Osteoblast (primary cell): ENCODE results near the gene KRTAP10-4. TPM values are rescaled to one million over a fixed set of nuclear protein-coding genes. Genes with fewer than 3 reads are reported as not detected.

Source experiments
- DNase-seq: peaks from one replicate; pipeline ENCODE4 v3.0.0; 2011; ENCODE audit warnings: low spot score, mixed read lengths; ENCODE audit not compliant: insufficient read length; ENCODE audit errors: missing footprints
- H2AFZ ChIP-seq: 2 replicates; pipeline ENCODE4 v1.6.0; 2011; ENCODE audit warnings: mild to moderate bottlenecking, low read length
- H3K27ac ChIP-seq: 2 replicates; pipeline ENCODE4 v1.5.1; 2011; ENCODE audit warnings: mild to moderate bottlenecking, low read depth, low read length, moderate library complexity
- H3K27me3 ChIP-seq: 2 replicates; pipeline ENCODE4 v1.6.0; 2012; ENCODE audit warnings: mild to moderate bottlenecking, control low read depth, inconsistent platforms, low read length, moderate library complexity; ENCODE audit not compliant: insufficient read depth
- H3K36me3 ChIP-seq: 2 replicates; pipeline ENCODE4 v1.5.1; 2011; ENCODE audit warnings: mild to moderate bottlenecking, low read length, control low read depth, moderate library complexity; ENCODE audit not compliant: insufficient read depth
- H3K4me1 ChIP-seq: 2 replicates; pipeline ENCODE4 v1.5.1; 2011; ENCODE audit warnings: mild to moderate bottlenecking, low read length, control low read depth, moderate library complexity; ENCODE audit not compliant: insufficient read depth
- H3K4me2 ChIP-seq: 2 replicates; pipeline ENCODE4 v1.6.0; 2011; ENCODE audit warnings: mild to moderate bottlenecking, low read length; ENCODE audit not compliant: insufficient read depth
- H3K4me3 ChIP-seq: fragments of 200-600 bp; sonication (generic); 3 replicates; pipeline ENCODE4 v1.5.1; 2012; ENCODE audit warnings: mild to moderate bottlenecking, low read length, inconsistent platforms; ENCODE audit not compliant: insufficient read depth
- H3K79me2 ChIP-seq: 2 replicates; pipeline ENCODE4 v1.6.0; 2012; ENCODE audit warnings: mild to moderate bottlenecking, low read length, control low read depth, inconsistent platforms; ENCODE audit not compliant: insufficient read depth
- H3K9me3 ChIP-seq: 2 replicates; pipeline ENCODE4 v1.5.1; 2011; ENCODE audit warnings: low read depth, low read length, control low read depth
- H4K20me1 ChIP-seq: 2 replicates; pipeline ENCODE4 v1.6.0; 2012; ENCODE audit warnings: mild to moderate bottlenecking, low read length, control low read depth; ENCODE audit not compliant: insufficient read depth
- total RNA-seq: library from RNA; depleted of rRNA; stranded (reverse); fragments of >200 nt; gene quantifications from 2 replicates; pipeline ENCODE4 v1.2.3, GENCODE V29; 2012
- TF ChIP-seq, protein P1 (sequence below): IDR thresholded peaks from 2 replicates; pipeline ENCODE4 v1.5.1; 2011; ENCODE audit warnings: mild to moderate bottlenecking, low read depth, low read length, moderate library complexity; ENCODE audit errors: extremely low read depth

The KRTAP10-4 gene
- total RNA-seq, 1 donor, result not detected

DNA sequence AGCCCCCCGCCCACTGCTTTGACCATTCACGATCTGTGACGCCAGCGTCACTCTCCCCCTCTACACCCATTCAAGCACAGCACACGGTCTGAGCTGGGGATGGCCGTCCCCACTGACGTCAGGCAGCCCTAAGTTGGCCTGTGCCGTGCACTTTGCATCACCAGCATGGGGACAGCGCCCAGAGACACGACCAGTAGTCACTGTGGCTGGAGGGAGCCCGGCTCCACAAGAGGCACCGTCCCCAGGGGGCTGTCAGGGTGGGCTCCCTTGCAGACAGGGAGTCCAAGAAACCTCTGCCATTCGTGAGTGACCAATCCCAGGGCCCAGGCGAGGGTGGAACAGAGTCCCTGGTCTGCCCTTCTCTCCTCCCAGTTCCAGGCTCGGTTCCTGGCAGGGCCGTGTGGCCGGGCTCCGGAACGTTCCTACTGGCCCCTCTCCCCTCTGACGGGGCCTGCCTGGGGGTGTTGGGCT, 40.7 kb downstream of the KRTAP10-4 start:
- H3K79me2 ChIP-seq, result no peaks in the 10 kb centered on the region
- H4K20me1 ChIP-seq, result no peaks in the 10 kb centered on the region
- TF ChIP-seq, protein P1, sequence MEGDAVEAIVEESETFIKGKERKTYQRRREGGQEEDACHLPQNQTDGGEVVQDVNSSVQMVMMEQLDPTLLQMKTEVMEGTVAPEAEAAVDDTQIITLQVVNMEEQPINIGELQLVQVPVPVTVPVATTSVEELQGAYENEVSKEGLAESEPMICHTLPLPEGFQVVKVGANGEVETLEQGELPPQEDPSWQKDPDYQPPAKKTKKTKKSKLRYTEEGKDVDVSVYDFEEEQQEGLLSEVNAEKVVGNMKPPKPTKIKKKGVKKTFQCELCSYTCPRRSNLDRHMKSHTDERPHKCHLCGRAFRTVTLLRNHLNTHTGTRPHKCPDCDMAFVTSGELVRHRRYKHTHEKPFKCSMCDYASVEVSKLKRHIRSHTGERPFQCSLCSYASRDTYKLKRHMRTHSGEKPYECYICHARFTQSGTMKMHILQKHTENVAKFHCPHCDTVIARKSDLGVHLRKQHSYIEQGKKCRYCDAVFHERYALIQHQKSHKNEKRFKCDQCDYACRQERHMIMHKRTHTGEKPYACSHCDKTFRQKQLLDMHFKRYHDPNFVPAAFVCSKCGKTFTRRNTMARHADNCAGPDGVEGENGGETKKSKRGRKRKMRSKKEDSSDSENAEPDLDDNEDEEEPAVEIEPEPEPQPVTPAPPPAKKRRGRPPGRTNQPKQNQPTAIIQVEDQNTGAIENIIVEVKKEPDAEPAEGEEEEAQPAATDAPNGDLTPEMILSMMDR, result no peak
- H3K4me1 ChIP-seq, result no peaks in the 10 kb centered on the region
- no peak overlapping the region for H3K27ac ChIP-seq
- no peaks in the 10 kb centered on the region for H3K27me3 ChIP-seq
- H3K4me3 ChIP-seq, result no peak overlapping the region
- no peak overlapping the region for H3K4me2 ChIP-seq
- H3K36me3 ChIP-seq, result no peaks in the 10 kb centered on the region
- no peak overlapping the region for H2AFZ ChIP-seq
- peaks cover 3% of the 10 kb centered on the region for H3K9me3 ChIP-seq
- DNase-seq, result no peak

DNA sequence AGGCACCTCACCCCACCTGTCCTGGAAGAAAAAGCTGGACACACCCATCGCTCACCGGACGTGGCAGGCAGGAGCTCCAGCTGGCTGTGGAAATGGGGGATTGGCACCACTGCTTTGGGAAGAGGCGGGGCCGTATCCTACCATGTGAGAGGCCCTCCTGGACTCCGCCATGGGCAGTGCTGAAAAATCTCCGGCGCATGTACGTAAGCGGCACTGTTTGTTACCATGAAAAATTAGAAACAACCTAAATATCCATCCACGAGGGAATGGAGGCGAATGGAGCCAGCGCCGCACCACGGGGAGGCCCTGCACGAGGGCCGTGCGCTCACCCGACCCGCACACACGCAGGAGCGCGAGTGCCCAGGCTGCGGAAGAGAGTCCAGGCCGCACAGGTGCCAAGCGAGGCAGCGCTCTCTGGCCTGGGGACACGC, 41.4 kb downstream of the KRTAP10-4 start:
- H3K79me2 ChIP-seq, result no peaks in the 10 kb centered on the region
- H3K9me3 ChIP-seq, result peaks cover 3% of the 10 kb centered on the region
- no peaks in the 10 kb centered on the region for H3K27me3 ChIP-seq
- no peaks in the 10 kb centered on the region for H3K36me3 ChIP-seq
- H2AFZ ChIP-seq, result no peak overlapping the region
- TF ChIP-seq, protein P1, result no peak
- no peaks in the 10 kb centered on the region for H3K4me1 ChIP-seq
- no peak for DNase-seq
- no peak overlapping the region for H3K27ac ChIP-seq
- no peaks in the 10 kb centered on the region for H4K20me1 ChIP-seq
- no peak overlapping the region for H3K4me3 ChIP-seq
- H3K4me2 ChIP-seq, result no peak overlapping the region

DNA sequence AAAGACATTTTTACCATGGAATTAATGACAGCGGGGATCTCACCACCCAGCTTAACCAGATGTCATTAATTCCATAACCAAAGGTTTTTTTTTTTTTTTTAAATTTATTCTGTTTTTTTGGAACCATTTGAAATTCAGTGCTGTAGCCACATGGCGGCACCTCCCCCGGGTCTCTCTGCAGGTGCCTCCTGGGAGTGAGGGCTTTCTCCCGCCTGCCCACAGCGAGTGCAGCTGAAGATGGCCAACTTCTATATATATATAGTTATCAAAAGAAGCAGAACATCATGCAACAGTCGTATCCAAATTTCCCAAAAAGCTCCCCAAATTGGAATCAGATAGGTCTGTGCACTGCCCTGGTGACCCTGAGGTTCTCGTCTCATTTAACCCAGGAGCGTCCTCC, 41.9 kb downstream of the KRTAP10-4 start:
- H3K36me3 ChIP-seq, result no peaks in the 10 kb centered on the region
- H3K4me3 ChIP-seq, result no peak overlapping the region
- no peak overlapping the region for H3K27ac ChIP-seq
- no peaks in the 10 kb centered on the region for H3K4me1 ChIP-seq
- no peak overlapping the region for H2AFZ ChIP-seq
- TF ChIP-seq, protein P1, result no peak
- no peak for DNase-seq
- peaks cover 3% of the 10 kb centered on the region for H3K9me3 ChIP-seq
- no peaks in the 10 kb centered on the region for H3K27me3 ChIP-seq
- no peaks in the 10 kb centered on the region for H4K20me1 ChIP-seq
- no peak overlapping the region for H3K4me2 ChIP-seq
- no peaks in the 10 kb centered on the region for H3K79me2 ChIP-seq

DNA sequence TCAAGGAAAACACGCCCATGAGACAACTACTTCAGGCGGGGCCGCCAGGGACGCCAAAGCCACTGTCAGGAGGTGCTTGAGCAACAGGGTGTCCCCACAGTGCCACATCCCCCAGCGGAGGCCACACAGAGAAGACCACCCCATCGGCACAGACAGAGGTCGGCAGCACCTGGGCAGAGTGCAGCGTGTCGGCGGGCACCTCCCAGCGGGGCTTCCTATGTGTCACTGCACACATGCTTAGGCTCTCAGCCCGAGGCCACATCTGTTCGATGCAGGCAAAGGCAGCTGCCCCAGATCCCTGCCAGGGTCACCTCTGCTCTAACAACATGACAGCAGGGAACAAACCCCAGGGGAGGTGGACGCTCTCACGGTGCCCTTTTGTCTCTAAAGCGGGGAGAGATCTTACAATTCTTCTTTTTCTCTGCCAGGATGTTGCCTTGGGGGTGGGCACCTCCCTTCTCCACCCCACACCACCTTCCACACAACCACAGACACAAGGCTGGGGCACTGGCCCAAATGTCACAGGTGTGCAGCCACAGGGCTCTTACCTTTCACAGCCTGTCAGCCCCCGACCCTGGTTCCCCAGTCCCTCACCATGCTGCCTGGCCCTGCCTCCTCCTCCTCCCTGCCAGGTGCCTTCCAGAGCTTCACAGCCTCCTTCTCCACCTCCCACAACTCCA, 42.5 kb downstream of the KRTAP10-4 start:
- H3K36me3 ChIP-seq, result no peaks in the 10 kb centered on the region
- H3K4me1 ChIP-seq, result no peaks in the 10 kb centered on the region
- TF ChIP-seq, protein P1, result no peak
- DNase-seq, result no peak
- no peak overlapping the region for H3K27ac ChIP-seq
- H2AFZ ChIP-seq, result no peak overlapping the region
- no peaks in the 10 kb centered on the region for H3K79me2 ChIP-seq
- H3K9me3 ChIP-seq, result peaks cover 3% of the 10 kb centered on the region
- no peaks in the 10 kb centered on the region for H4K20me1 ChIP-seq
- no peak overlapping the region for H3K4me2 ChIP-seq
- no peaks in the 10 kb centered on the region for H3K27me3 ChIP-seq
- no peak overlapping the region for H3K4me3 ChIP-seq
